GM18907 (cell line): ENCODE results near the gene WNT5B.

Experiments used
- ATAC-seq: cut with Tn5 transposase; IDR thresholded peaks from one replicate; pipeline ENCODE4 v1.9.1; 2021; ENCODE audit warnings: mild to moderate bottlenecking, moderate library complexity; ENCODE audit not compliant: unreplicated experiment

The WNT5B gene

DNA sequence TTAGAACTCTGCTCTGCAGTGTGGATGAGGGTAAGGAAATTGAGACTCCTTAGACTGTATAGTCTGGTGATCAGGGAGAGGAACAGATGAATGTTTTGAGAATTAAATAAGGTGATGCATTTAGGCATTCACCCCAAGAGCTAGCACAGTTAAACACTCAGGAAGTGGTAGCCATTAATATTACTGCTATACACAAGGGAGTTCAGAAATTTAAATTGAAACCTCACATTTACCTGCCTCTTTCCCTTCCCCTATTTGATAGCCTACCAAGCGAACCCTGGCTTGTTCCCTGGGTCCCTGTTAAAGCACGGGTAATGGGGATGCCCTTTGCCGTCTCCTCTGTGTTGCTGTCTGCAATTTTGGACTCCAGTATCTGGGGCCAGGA, 18.2 kb downstream of the WNT5B start:
- ATAC-seq: no peak

DNA sequence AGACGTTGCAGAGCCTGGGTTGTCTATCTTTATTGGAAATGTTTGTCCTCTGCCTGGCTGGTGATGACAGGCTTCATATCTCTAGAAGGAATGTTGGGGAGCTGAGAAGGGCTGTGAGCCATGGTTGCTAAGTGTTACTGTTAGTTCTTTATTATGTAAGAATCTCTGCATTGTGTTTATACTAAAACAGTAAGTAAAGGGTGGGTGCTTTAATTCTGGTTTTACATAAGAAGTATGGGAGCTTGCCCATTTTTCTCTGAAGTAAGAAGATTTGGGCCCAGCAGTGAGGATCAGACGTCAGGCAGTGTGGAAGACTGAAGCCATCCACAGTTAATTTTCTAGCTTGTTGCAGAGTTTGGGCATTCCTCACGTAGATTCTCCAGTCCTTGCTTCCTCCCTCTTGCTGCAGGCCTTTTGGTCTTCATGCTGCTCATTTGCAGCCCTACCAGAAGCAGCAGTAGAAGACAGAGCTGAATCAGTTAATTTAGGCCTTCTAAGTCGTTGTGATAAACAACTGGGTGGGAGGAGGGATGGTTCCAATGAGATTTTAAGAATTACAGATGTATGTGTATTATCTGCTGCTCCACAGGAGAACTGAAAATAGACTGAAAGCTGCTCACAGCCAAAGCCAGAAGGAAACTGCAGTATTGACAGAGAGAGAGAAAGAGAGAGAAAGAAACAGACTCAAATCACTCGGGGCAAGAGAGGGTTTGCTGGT, 21.4 kb downstream of the WNT5B start:
- no peak for ATAC-seq

DNA sequence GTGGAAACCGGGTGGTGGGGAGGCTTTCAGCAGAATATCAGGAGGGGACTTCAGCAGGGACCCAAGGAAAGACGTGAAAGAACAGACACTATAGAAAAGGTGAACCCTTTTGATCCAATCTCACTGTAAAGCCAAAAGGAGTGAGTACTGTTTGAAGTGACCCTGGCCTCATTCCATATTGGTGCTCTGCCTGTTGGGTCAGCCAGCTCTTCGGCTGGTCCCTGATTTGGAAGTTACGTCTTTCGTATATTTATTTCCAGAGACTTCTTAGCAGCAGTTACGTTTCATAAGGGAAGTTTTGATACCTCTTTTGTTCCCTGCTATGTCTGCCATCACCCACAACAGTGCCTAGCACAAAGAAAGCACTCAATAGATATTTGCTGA, 21.9 kb downstream of the WNT5B start:
- no peak for ATAC-seq

DNA sequence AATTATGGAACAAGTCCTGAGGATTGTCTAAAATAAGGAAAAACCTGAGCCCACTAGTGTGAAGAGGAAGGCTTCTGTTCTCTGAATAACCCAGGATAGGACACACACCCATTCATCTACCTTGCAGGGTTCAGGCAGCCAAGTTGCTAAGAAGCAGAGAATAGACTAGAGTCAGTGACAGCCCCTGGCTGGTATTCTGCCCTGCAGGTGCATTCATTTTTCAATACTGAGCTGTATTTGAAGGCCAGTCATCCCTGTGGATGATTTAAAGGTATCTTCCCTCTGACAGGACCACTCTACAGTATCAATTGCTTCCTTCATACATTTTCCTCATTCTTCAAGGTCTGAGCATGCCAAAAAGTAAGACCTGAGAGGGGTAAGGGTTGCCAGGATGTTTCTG, 22.9 kb downstream of the WNT5B start:
- ATAC-seq: no peak

DNA sequence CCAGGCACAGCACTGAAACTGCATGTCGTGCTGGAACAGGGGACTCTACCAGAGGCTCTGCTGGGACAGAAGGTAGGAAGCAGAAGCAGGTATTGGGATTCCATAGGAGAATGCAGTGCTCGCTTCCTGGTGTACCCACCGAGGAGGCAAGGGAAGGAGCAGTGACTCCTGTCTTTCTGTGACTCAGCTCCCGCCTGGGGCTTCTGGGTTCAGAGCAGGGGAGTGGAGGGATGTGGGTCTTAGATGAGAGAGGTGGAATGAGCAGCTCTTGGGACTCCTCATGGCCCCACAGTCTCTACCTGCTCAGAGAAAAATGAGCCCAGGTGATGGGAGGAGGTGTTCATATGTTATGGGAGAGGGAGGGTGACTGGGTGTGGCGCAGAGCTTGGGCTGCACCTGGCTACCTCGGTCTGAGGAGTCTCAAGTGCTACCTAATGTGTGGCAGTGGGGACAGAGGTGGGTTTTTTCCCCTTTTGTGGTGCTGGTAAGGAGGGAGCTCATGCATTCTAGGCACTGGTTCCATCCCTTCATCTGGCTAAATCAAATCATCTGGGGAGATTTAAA, 26.3 kb downstream of the WNT5B start:
- no peak for ATAC-seq

DNA sequence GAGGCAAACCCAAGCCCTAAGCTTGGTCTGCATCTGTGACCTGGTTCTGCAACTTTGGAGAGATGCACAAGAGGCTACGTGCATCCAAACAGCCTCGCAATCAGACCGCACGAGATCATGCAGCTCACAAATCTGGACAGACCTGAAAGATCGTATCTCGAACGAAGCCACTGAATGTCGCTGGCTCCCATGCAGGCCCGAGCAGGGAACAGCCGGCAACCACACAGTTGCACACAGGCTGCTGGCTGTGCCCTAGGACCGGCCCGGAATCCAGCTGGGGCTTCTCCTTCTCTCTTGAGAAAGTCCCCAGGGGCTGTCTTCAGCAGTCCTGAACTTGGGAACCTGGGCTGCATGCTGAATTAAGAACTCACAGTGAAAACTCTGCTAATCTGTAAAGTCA, 27.9 kb downstream of the WNT5B start:
- ATAC-seq: no peak

DNA sequence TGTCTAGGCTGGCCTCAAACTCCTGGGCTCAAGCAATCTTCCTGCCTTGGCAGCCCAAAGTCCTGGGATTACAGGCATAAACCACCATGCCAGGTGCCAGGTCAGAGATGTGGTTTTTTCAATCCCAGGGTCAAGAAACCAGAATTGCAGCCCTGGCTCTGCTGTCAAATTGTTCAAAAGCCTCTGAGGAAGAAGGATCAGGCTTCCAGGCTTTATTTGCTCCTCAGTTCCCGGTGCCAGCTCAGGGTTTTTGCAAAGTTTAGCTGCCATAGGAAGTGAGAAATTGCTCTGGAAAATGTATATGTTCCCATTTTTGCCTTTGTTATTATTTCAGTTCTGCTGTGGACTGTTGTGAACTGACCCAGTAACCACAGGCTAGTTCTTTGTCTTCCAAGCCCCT, 28.7 kb downstream of the WNT5B start:
- no peak for ATAC-seq

DNA sequence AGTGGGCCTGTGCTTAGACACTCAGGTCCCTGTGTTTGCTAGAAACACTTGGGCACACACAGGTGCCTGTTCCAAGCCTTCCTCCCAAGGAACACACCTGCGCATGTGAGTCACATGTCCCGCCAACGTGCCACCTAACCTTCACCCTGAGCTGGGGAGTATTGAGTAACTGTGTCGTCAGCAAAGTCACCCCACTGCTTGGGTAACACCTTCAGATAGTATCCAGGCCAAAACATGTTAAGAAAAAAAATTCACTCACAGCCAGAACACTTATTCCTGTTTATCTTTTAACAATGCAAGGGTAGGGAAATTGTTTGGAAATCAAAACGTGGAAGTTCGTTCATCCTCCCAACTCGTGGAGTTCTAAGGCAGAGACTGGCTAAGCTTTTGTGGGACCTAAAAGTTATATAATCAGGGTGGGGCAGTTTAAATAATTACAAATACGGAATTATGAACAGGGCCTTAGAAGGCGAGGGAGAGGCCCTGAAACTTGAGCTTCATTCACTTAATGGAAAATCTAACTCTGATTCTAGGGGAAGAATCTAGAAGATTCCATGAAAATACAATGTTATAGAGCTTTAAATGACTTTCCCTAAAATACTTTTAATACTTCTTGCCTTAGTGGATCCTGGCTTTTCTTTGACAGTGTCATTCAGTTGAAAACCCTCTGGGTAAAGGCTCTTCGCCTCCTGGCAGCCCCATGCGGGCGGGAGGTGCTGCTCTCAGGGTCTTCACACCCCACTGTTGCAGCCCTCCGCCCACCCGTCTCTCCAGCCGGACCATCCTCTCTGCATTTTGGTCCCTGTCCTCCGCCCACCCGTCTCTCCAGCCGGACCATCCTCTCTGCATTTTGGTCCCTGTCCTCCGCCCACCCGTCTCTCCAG, 31.5 kb downstream of the WNT5B start:
- no peak for ATAC-seq

DNA sequence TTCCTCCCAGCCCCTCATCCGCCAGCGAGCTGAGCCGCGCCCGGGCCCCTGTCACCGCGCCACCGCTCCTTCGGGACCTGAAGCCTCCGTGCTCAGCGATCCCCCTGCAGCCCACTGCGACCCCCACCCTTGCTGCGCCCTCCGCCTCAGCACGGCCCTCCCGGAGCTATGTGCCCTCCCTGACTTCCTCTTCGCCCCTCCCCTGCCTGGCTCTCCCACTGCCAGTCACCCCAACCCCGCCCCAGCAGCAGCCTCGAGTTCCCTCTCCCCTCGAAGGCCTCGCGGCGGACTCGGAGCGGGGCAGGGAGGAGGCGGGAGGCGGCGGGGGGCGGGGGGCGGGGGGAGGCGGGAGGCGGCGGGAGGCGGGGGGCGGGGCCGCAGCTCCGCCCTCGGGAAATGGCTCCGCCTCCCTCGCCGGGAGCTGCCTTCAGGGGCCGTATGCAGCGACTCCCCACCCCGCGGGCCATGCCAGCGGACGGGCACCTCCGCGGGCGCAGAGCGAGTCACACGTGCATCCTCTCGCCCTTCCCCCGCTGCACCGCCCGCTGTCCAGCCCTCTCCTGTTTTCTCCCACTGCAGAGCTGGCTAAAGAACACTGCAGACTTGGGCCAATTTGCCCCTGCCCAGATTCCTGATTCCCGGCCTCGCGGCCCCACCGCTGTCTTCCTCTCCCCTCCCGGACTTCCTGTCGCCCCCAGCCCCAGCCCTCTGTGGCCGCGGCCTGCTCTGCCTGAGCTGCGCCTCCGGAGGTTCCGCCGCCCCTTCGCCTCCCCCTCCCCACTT, 32.7 kb downstream of the WNT5B start:
- ATAC-seq: peak; percentile 73

DNA sequence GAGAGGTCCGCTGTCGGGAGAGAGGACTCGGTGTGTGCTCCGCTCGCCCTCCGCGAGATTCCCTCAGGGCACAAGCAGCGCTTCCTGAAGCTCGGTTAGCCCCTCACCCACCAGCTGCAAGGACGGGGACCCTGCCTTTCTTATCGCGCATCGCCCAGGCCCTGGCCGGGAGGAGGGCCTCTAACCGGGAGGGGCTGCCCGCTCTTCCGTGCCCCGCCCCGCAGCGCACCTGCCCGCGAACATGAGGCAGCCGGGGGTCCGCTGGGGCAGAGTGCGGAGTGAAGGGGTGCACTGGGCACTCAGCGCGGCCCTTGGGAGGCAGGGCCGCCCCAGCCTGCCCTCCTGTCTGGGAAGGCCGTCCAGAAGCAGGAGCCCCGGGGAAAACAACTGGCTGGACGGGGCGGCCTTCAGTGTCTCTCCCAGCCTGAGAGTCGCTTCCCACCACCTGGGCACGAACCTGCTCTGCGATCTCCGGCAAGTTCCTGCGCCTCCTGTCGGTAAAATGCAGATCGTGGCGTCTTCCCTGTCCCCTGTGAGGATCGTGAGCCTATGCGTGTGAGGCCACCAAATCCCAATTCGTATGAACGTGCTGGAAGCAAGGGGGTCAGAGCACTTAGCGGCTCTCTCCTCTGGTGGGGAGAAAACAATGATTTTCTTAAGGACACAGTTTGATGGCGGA, 33.9 kb downstream of the WNT5B start:
- no peak for ATAC-seq

DNA sequence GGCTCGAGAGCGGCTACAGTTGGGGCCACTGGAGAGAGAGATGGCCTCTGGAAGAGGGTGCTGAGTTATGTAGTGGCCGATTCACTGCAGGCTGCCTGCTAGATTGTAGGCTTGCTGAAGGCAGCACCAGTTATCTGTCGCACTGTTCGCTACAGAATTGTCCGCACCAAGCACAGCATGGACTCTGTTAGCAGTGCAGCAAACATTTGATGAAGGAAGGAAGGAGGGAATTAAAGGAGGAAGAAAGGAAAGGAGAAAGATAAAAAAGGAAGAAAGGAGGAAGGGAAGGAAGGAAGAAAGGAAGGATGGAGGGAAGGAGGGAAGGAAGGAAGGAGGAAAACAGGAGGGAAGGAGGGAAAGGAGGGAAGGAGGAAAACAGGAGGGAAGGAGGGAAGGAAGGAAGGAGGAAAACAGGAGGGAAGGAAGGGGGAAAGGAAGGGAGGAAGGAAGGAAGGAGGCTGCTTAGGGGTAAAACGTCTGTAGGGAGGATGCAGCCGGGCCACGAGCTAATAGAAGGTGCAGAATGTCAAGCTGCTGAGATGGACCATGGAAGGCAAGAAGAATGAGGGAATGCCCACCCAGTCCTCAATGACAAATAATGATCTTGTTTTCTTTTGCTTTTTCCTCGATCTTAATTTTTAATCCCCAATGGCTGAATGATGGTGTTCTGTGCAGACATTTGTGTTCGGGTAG, 34.6 kb downstream of the WNT5B start:
- no peak for ATAC-seq

DNA sequence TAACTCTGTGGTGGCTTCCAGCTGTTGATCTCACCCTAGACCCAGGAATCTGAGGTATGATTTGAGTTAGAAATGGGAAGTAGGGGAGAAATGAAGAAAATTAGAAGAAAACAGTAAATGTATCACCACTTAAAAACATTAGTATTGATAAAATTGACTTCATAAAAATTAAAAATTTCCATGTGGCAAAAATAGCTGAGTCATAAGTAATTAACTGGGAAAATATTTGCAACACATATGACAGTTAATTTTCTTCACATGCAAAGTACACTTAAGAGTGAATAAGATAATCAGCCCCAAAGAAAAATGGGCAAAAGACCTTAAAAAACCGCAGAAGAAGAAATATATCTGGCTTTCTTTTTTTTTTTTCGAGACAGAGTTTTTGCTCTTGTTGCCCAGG, 36.3 kb downstream of the WNT5B start:
- no peak for ATAC-seq

DNA sequence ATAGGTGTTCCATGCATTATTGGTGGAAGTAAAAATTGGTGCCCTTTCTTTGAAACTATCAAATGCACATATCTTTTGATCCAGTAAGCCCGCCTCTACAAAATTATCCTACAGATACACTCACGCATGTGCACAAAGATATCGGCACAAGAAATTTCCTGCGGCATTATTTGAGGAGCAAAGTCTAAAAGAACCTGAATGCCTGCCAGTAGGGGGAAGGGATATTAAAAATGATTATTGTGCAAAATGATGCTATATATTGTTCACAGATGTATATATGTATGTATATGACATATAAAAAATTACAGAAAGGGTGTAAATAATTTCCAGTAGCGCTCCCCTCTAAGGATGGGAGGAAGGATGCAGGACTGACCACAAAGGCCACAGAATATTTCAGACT, 37.2 kb downstream of the WNT5B start:
- no peak for ATAC-seq

DNA sequence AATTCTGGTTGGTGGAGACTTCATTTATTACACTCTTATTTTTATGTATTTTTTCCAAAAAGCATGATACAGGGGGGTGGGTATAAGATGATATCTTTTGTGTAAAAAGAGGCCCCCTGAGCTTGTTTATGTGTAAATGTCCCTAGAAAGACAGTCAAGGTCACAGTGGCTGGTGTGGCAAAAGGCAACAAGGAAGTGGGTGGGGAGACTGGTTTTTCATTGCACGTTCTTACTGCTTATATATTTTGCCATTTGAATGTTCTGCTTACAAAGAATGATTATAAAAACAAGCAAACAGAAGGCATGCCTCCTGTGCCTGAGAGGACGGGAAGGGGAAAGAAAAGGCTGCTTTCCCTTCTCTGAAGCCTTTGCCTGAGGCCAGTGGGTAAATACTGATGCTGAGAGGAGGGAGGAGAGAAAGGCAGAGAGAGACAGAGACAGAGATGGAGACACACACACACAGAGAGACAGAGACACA, 37.7 kb downstream of the WNT5B start:
- no peak for ATAC-seq

DNA sequence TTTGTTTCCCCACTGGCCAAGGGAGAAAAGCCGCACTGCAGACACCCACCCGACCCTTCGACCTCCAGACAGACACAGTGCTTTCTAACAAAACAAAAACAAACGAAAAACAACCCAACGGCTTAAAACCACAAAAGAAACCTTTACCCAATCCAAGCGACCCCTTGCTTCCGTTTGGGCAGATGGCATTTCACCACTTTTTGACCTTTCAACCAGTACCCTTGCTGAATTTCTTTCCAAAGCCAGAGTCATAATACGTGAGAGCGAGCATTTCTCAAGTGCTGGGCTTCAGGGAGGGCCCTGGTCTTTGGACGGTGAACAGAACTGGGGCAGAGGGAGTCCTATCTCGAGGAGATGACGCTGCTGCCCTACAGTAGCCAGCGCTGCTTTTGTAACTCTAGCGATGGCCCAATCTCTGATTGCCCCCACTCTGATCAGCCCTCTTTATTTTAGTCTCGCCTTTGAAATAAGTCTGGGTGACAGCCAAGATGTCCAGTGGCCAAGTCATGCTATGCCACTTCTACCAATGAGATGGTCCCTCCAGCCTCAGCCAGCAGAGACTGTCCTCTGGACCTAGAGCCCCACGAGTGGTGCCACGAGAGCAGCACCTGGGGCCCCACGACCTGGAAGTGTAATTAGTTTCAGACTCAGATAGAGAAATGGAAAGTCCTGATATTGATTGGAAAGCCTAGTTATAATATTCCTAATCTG, 40.0 kb downstream of the WNT5B start:
- ATAC-seq: no peak

DNA sequence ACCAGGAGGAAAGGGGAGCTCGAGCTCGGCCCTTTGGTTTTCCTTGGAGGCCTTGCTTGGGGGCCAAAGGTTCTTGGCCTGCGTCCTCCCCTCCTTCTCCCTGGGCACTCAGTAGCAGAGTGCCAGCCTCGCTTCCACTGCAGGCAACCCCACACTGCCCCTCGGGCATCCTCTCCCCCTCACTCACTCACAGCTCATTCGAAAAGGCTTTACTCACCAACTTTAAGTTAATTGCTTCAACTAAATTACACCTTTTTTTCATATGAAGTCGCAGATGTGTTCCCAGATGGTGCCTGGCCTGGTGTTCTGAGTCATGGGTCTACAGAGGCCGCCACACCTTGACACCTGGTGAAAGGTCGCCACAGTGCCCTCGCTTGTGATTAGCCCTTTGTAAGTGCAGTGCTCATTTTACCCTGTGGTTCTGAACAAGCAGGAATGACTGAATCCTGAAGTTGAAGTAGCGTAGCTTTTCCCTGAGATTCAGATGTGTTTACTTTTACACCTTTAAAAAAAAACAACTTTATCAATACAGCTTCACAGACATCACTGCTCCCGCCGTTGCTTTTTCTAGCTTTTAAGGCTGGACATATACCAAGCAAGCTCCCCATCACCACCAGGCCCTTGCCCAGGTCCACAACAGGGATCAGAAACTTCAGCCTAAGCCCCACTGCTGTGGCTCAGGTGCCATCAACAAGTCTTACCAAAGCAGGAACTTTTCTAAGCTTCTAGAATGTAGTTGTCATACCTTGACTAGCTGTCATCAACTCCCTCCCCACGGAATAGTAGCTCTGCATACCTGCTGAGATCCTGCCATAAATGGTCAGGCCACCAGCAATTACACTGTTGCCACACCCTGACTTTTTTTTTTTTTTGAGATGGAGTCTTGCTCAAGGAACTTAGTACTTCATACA, 41.6 kb downstream of the WNT5B start:
- no peak for ATAC-seq

DNA sequence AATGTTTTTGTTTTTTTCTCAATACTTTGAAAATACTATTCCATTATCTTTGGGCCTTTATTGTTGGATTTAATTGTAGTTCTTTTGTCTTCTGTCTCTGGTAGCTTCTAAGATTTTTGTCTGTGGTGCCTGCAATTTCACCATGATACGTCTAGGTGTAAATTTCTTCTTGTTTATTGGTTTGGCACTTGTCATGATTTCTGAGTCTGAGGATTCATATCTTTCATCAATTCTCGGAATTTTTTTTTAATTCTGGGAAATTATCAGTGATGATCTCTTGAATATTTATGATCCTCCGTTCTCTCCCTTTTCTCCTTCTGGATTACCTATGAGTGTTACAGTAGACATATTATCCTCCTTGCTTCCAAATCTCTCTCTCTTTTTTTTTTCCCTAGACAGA, 47.0 kb downstream of the WNT5B start:
- ATAC-seq: no peak

DNA sequence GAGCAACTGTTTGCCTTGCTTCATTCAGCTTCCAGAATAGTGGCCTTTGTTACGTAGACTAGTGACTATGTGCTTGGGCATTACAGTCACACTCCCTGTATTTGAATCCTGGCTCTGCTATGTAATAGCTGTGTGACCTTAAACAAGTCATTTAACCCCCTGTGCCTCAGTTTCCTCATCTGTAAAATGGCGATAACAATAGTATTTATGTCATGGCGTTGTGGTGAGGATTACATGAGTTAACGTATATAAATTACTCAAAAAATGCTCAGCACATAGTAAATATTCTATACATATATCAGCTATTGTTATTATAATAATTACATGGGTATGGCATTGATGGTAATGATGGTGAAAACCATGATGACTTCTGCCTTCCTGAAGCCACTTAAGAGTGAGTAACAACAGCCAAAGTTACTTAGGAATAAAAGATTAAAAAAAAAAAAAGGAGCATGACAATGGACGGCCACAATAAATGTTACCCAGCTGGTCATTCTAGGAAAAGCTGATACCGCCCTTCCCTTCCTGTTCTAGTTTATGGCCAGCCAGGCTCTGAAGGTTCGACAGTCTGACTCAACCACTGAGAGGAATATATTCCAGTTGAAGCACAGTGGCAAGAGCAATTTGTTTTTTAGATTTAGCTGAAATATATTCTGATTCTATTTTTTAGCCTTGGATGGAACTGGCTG, 51.9 kb downstream of the WNT5B start:
- no peak for ATAC-seq
